HG03103 (cell line): Measurements from ENCODE around the gene HLA-DOB.

Experiments
- ATAC-seq: cut with Tn5 transposase; IDR thresholded peaks from one replicate; pipeline ENCODE4 v1.9.1; 2021; ENCODE audit warnings: low read depth; ENCODE audit not compliant: unreplicated experiment

The HLA-DOB gene

DNA sequence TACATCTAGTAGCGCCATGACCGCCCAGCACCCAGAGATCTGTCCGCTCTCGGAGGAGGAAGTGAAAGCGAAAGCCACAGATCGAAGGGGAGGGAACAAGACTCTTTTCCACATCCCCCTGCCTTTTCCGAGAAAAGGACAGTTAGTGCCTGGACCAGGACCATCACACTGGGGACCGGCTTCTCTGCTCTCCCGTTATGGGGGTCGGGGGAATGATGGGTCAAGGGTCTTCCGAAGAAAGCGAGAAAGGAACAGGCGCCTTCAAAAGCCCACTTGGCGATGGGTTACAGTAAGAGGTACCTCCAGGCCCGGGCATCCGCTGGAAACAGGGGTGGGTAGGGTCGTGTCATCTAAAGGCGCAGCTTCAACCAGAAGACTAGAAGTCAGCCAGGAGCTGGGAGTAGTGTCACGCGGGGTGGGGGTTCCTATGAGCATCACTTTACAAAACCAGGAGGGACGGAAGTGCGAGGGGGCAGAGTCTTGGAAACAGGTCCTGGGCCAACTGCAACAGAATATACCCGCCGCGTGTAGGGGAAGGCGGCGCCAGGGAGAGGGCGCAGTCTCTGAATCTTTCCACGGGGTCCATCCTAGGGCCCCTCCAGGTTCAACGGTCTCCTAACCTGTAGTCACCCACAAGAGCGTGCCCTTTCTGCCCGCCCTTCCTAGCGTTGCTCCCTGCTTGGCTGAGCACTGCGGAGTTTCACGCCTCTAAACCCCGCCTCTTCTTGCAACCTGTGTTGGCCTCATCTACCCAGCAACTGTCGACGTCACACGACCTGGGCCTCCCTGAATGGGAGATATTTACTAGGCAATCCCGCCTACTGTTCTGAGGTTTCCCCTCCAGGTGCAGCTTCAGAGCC lies 27.4 kb upstream of the HLA-DOB start, which contains the start of gene PSMB8:
Gene PSMB8 (minus strand): TSS at position 69 of the 860 bp plus-strand sequence. CDS start 51 bp downstream, at position 18.
- ATAC-seq, result peak; percentile 62

DNA sequence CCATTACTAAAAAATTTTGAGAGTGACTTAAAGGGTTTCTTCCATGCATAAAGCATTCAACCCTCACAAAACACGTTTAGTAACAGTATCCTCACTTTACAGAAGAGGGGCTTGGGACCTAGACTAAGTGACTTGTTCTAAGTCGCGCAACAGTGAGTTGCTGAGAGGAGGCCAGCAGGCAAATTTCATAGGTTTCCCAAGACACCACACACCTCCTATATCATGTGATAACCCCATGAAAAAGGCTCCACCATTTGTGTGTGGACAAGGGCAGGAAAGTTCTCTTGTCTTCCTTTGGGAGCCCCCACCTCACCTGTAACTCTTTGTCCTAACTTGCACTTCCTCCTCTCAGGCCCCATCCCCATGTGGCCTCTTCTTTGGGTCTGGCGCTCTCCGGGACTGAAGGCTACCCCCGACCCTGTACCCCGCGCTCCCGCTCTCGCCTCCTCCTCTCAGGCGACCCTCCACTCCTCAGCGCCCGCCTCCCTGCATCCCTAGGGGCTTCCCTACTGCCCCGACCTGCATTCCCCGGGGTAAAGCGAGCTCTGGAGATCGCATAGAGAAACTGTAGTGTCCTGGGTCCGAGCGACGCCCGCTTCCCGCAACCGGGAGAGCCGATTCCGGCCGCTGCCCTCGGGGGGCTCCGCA lies 26.7 kb upstream of the HLA-DOB start:
- no peak for ATAC-seq

DNA sequence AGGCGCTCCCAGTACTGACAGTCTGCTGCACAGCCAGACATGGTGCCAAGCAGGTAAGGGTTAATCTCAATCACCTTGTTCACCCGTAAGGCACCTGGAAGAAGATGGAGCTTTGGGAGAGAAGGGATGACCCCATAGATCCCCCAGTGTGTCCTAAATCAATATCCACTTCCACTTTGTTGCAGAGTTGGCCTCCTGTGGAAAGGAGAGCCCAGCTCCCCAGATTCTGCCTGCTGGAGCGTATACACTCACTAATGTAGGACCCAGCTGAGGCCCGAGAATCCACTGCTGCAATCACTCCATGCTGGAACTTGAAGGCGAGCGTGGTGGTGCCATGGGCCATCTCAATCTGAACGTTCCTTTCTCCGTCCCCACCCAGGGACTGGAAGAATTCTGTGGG lies 25.9 kb upstream of the HLA-DOB start:
- ATAC-seq, result no peak

DNA sequence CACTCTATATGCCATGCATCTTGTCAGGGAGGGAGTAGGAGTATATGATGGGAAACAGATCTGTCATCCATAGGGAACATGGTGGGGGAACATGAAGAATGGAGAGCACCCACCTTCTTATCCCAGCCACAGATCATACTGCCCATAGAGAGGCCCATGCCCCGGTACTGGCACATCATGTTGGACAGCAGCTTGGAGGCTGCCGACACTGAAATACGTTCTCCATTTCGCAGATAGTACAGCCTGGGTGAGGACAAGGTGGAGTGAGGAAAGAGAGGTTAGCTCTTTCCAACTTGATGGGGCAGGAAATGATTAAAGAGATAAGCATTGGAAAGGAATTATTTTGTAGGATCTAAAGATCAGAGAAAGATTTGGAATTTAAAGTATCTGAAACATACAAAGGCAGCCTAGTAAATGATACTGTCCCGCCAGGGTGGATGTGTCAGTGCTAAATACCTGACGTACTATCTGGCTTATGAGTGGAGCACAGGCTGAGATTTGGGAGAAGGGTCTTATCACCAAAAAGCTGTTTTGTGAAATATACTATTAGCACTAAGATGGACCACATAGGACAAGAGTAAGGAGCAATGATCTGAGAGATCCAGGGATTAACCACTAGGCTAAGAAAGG lies 25.3 kb upstream of the HLA-DOB start:
- ATAC-seq, result no peak

DNA sequence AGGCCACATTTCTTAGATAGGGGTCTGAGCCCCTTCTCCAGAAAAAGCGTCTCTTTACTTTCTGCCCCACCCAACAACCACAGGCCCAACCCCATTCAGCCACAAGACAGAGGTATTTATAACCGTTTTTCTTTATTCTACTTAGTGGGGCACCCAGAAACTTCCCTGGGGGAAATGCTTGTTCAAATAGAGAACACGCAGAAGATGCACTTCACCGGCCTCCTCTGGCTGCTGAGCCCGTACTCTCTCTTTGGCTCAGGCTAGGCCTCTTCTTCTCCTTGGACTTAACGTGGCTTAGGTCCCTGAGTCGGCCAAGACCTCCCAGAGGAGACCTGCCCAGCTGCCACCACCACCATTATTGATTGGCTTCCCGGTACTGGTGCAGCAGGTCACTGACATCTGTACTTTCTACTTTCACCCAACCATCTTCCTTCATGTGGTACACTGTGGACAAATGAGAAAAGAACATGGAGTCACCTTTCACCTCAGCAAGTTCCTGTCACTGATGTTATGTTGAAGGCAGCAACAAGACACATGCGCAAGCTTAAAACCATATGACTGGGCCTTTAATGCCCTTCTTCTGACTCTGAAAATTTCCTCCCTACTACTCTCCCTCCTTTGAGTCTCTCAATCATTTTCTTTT lies 23.9 kb upstream of the HLA-DOB start:
- ATAC-seq, result no peak

DNA sequence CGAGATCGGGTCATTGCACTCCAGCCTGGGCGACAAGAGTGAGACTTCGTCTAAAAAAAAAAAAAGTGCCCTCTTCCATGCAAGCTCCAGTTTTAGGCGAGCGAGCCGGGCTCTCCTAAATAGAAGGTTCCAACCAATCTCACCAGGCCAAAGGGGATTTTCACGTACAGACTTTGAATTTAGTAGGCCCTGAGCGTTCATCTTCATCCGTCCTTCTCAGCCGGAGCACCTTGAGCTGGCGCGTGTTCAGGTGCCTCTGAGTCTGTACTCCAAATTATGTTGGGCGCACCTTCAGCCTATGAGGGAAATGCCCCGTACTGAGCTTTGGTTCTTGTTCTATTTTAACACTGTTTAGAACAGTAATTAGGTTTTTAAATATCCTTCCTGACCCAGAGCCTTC lies 22.6 kb upstream of the HLA-DOB start:
- no peak for ATAC-seq

DNA sequence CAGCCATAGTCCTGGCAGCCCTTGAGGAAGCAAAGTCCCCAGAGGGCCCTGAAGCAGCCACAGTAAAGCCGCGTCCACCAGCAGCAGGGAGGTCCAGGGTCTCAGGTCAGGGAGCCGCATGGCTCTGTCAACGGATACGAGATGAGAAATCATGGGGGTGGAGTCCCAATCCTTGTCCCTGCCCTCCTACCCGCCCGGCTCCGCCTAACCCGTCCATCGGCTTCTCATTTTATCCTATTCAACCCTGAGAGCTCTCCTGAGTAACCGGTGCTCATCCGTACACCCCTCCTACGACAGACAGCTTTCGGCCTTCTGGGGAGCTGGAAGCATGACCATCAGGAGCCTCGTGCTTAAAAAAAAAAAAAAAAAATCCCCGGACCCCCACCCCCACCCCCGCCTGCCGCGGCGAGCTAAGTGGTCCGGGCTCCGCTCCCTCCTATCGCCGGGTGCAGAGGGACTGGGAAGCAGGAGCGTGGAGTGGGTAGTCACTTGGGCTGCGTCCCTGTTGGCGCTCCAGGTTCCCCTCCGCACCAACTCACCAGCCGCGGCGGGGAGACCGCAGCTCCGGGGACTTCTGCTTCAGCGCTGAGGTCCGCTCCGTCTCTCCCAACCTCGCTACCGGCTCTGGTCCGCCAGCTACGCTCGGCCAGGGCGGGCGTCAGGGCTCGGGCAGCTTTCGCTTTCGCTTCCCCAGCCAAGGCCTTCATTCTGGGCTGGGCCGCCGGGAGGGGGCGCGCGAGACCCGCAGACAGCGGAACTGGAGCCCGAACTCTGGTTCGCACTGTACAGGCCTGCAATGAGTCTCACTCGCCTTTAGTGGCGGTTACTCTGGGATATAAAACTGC lies 21.5 kb upstream of the HLA-DOB start, which contains the start of gene TAP2:
Gene TAP2 (minus strand): TSS at position 626 of the 845 bp plus-strand sequence. CDS start 506 bp downstream, at position 120.
- peak; percentile 77 for ATAC-seq

DNA sequence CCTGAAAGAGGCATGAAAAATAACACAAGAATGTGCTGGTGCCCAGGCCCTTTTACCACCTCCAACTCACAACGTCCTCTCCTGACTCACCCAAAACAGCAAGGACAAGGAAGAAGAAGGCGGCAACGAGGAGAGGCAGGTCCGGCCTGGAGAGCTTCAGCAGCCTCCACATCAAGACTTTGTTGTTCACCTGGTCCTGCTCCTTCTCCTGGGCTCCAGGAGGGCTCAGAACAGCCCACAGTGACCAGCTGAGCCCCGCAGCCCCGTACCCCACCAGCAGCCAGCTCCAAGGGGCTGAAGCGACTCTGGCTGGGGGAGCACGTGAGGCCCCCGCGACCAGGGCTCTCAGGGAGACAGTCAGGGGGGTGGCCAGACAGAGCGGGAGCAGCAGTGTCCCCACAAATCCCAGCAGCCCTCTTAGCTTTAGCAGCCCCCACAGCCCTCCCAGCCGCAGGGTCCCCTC lies 20.9 kb upstream of the HLA-DOB start:
- no peak for ATAC-seq

DNA sequence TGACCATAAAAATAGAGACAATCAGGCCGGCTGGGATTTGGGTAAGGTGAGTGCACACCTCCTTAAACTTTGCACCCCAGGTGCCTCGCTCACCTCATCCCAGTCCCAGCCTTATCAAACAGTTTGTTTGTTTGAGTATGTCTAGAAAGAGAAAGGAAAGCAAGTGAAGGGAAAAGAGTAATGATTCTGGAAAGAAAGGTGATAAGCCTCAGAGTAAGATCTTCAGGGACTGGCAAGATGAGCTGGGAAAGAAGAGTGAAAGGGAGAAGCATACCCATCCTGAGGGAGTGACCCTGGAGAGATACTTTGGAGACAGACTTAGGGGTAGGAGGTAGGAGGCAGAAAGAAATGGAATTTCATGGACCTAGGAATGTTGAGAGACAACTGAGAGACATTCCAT lies 20.1 kb upstream of the HLA-DOB start:
- no peak for ATAC-seq

DNA sequence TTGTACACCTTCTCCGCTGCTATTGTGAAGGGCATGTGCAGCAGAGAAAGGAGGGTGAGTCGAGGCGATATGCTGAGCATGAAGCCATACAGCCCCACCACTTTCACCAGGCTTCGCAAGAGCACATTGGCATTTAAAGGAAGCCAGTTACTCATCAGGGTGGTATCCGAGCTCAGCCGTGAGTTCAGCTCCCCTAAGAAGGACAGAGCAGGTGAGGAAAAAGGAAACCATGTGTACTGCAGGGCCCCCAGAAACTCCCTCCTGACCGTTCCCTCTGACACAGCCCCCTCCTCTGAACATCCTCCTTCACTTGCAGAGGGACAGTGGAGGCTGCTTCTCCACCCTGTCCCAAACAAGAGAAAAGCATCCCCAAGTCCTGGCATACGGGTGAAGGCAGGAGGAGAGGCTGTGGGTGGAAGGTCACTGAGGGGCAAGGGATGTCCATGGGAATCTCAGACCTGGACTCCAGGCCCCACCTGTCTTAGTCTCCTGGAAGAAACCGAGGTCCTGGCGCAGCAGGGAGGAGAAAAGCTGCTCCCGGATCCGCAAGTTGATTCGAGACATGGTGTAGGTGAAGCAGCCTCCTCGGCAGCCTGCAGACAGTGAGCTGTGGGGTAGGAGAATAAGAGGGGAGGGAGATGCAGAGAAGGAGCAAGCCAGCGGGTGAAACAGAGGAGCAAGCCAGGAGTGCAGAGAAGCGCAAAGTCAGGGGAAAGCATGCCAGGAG lies 18.5 kb upstream of the HLA-DOB start:
- no peak for ATAC-seq

DNA sequence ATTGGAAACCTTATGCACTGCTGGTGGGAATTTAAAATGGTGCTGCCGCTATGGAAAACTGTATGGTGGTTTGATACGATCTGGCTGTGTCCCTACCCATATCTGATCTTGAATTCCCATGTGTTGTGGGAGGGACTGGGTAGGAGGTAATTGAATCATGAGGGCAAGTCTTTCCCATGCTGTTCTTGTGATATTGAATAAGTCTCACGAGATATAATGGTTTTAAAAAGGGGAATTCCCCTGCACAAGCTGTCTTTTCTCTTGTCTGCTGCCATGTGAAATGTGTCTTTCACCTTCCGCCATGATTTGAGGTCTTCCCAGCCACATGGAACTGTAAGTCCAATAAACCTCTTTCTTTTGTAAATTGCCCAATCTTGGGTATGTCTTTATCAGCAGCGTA lies 16.9 kb upstream of the HLA-DOB start:
- ATAC-seq, result no peak

DNA sequence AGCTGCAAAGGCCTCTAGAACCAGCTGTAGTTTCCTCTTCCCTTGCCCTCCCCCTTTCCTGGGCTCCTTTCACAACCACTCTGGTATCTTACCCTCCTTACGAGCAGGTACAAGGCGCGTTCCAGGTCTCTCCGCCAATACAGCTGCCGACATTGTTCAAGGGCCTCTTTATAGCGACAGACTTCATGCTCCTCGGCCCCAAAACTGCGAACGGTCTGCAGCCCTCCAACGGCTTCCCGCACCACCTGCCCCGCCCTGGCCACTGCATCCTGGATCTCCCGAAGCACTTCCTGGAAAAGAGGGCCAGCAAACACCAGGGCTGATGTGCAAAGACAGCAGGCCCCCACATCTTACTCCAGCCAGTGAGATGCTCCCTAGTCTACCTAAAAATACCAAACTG lies 15.7 kb upstream of the HLA-DOB start:
- ATAC-seq, result no peak

DNA sequence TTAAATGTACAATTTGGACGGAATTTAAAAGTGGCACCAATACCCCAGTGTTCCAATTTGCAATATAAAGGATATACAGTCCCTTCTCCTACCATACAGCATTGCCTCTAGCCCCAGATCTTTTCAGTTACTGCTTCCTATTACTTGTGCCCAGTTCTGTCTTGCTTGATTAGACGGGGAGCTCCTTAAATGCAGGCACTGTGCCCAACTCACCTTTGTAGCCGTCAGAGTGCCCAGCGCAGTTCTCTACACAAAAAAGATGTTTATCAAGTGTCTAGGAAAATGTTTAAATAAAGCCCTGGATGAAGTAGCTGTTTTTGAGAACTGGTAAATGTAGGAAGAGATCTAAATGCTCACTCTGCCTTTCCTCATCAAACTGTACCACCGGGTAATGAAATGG lies 14.1 kb upstream of the HLA-DOB start:
- ATAC-seq, result no peak

DNA sequence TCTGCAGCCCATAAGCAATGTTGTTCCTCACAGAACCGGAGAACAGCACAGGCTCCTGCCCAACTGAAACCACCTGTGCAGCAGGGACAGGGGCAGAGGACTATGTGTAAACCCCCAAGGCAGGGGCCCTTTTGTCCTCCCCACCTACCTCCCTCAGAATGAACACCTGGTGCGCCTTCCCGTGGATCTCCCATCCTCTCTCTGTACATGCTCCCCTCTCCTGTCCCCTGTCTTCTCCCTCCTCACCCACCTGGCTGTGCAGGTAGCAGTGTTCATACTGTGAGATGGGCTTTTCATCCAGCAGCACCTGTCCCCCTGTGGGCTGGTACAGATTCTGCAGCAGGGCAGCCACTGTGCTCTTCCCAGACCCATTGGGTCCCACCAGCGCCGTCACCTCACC lies 13.2 kb upstream of the HLA-DOB start:
- ATAC-seq, result no peak

DNA sequence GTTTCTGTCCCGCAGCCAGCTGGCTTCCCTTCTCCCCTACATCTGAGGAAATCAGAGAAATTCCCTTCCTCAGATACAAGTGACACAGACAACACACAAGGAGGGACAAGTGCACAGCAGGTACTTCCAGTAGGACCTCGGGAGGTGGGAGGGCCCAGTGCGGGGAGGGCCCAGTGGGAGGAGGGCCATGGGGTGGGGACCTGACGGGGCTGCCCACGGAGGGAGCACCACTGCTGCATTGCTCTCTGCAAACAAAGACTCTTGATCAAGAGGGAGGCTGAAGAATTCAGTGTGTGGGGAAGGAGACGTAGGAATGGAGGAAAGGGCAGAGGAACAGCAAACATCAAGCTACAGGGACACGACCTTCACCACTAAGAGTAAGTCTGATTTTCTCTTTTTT lies 12.7 kb upstream of the HLA-DOB start:
- ATAC-seq, result no peak

DNA sequence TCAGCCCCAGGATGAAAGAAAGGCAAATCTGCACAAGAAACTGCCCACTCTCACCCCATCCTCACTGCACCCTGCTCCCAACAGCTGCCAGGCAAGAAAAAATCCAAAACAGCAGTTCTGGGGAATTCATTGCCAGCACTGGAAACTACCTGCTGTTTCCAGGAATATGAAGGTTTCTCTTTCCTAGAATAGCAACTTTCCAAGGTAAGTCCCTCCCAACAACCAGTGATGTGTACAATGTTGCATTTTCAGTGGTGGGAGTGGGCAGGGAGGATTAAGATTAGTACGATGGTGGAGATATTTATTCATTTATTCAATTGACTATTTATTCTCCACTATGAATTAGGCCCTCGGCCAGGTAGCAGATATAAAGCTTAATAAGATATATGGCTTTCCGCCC lies 10.2 kb upstream of the HLA-DOB start:
- ATAC-seq, result no peak

DNA sequence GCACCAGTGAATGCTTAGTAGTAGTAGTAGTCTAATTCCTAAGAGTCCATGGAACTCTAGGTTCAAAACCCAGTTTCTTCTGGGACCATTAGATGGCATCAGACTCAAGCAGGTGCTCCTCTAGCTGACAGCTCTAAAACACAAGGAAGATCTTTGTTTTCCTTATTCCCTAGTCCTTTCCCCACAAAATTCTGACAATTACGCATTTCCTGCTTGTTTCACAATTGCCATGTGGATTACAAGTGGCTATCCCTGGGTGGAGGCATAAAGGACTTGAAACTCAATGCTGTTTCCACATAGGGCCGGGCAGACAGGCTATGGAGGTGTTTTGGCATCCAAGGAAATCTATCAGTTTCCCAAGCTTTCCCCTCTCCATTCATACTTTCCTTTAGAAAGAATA lies 9.2 kb upstream of the HLA-DOB start:
- no peak for ATAC-seq

DNA sequence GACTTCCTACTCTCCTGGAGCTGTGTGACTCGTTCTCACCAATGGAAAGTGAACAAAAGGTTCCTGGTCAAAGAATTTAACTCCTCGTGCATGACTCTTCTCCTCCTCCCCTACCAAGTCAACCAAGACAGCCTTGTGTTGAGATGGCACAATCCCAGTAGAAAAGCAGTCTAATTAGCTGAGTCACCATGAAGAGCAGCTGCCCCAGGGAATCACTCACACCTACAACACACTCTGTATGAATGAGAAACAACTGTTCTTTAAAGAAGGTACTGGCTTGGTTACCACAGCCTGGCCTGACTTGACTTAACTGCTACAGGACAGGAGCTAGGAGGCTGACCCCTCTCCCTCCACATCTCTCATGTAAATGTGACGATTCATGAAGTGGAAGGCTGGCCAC lies 2.9 kb upstream of the HLA-DOB start:
- no peak for ATAC-seq

DNA sequence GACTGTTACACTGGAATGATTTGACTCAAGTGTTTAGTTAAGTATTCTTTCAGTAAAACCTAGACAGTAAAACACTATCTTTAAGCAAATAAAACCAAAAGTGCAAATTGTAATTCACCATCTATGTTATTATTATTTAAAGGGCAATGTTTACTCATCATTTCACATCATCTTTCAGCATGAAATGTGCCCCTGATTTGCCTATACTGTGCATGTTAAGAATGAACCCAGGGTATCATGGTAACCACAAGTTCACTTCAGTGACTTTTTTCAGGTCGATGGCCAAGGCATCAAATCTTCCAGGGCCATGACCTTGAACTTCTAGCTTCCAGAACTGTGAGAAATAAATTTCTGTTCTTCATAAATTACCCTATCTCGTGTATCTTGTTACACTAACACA lies 2.1 kb upstream of the HLA-DOB start:
- no peak for ATAC-seq
